Psoas muscle (tissue), 8 donors: ENCODE data around the gene LRRC2. TPM values are rescaled to one million over a fixed set of nuclear protein-coding genes. Genes with fewer than 3 reads are reported as not detected.

ENCODE experiments used
- ATAC-seq, 4 donors: fragments of 200-7000 bp; cut with Tn5 transposase; one replicate each; pipeline ENCODE4 v1.9.1; 2020; ENCODE audit warnings: moderate library complexity in 3 of 4, mild to moderate bottlenecking in 2 of 4
- DNase-seq, 2 donors: peaks; one replicate each; pipeline ENCODE4 v3.0.0-alpha.2; 2020
- H3K27ac ChIP-seq: fragments of 200-600 bp; one replicate; pipeline ENCODE4 v1.8.0; 2022
- H3K27me3 ChIP-seq, 3 donors: fragments of 200-600 bp in 1 of 3; one replicate each; pipeline versions ENCODE4 v1.6.1 to v1.8.0; 2013 to 2022; ENCODE audit warnings: low read length in 2 of 3, mild to moderate bottlenecking in 2 of 3, moderate library complexity in 1 of 3; ENCODE audit not compliant: insufficient read depth in 3 of 3
- H3K36me3 ChIP-seq, 2 donors: fragments of 200-600 bp in 1 of 2; one replicate each; pipeline versions ENCODE4 v1.6.1 to v1.8.0; 2013 to 2022; ENCODE audit warnings: low read depth in 1 of 2, mild to moderate bottlenecking in 1 of 2, moderate library complexity in 1 of 2; ENCODE audit not compliant: insufficient read depth in 1 of 2
- H3K4me1 ChIP-seq: fragments of 200-600 bp; one replicate; pipeline ENCODE4 v1.8.0; 2022
- H3K4me3 ChIP-seq: fragments of 200-600 bp; one replicate; pipeline ENCODE4 v1.8.0; 2022; ENCODE audit warnings: mild to moderate bottlenecking
- H3K9me3 ChIP-seq: fragments of 200-600 bp; one replicate; pipeline ENCODE4 v1.8.0; 2022
- WGBS, 3 donors: extraction: QIAGEN DNeasy Blood & Tissue Kit; methylation state at CpG; one replicate each; pipeline versions ENCODE4 v1.1.6 to v1.1.7; 2013; 5-methylcytosine and 5-hydroxymethylcytosine counted together
- intact Hi-C, 2 donors: fragments of 100-400 bp; cut with DNase I; formaldehyde crosslinking; loops; one replicate each; pipeline versions ENCODE4 v1.11.0 to v1.14.2; 2022
- polyA plus RNA-seq, 3 donors: library from polyadenylated mRNA; stranded (reverse); fragments of 200-250 nt; gene quantifications; one replicate each; pipeline ENCODE4 v1.2.3, GENCODE V29; 2013
- total RNA-seq, 4 donors: library from RNA; stranded (reverse); fragmentation: NEBNext Ultra II Directional in 2 of 4; extraction: Animal tissue kit (Norgen Biotek cat#: 25700) in 2 of 4; gene quantifications; one replicate each; pipeline versions ENCODE4 v1.2.1 to v1.2.4, GENCODE V29; 2021 to 2023
- TF ChIP-seq, protein P1 (sequence below): fragments of 200-600 bp; IDR thresholded peaks from one replicate; pipeline ENCODE4 v1.8.0; 2022; ENCODE audit warnings: antibody characterized with exemption
- donor health status: healthy with polysubstance abuse.
- donor health status: DM: no; HTN: no; CAD: no; lungs with moderate emphysema.
- donor health status: Bipolar disorder and iron deficiency.
- donor health status: healthy.
- donor health status: DM: yes; HTN: yes; CAD: no.
- donor health status: DM: no; HTN: no; CAD: no.
- donor health status: DM: no; HTN: no; CAD: no.
- donor health status: DM: yes; HTN: yes; CAD: no.

The LRRC2 gene
- total and polyA plus RNA-seq, 7 donors, result 8.3 to 160 (median 65.1) TPM

DNA sequence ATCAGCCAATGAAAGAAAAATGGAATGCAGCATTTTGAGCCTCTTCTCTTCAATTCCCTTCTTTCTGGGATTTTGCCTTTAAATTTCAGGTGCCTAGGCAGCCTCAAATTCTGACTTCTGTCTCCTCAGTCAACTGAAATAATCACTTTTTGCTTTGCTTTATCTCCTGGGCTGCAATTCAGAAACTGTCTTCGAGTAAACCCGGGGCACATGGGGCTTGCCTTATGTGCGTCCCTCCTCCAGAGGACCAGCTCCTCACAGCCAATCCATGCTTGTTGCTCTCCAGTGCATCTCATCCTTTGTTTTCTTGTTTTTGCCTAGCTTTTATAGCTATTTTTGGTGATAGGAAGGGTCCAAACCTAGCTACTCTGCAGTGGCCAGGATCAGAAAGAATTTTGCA is 59.6 kb downstream of the LRRC2 start:
- ATAC-seq (no peak), DNase-seq (no peak)
- Histone ChIP-seq H3K36me3 (peaks cover 0 to 14% of the 10 kb centered on the region in 2 donors), H3K4me1 (peaks cover 23% of the 10 kb centered on the region), H3K9me3 (no peaks in the 10 kb centered on the region), H3K27me3 (no peaks in the 10 kb centered on the region), H3K27ac (no peak overlapping the region), H3K4me3 (no peak overlapping the region)
- intact Hi-C loops, result no loop called here
- WGBS, 3 donors, result 41 to 63% (median 60%) methylated on average over 3 of the region's 3 CpGs
- TF ChIP-seq, protein P1, sequence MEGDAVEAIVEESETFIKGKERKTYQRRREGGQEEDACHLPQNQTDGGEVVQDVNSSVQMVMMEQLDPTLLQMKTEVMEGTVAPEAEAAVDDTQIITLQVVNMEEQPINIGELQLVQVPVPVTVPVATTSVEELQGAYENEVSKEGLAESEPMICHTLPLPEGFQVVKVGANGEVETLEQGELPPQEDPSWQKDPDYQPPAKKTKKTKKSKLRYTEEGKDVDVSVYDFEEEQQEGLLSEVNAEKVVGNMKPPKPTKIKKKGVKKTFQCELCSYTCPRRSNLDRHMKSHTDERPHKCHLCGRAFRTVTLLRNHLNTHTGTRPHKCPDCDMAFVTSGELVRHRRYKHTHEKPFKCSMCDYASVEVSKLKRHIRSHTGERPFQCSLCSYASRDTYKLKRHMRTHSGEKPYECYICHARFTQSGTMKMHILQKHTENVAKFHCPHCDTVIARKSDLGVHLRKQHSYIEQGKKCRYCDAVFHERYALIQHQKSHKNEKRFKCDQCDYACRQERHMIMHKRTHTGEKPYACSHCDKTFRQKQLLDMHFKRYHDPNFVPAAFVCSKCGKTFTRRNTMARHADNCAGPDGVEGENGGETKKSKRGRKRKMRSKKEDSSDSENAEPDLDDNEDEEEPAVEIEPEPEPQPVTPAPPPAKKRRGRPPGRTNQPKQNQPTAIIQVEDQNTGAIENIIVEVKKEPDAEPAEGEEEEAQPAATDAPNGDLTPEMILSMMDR, result no peak

GRCh38 chr3:46505953-46506352 is 60.1 kb downstream of the LRRC2 start:
- intact Hi-C loops, result no loop called here
- peak in 1 of 4 donors; percentile 18 for ATAC-seq
- H3K4me3 ChIP-seq, result no peak overlapping the region

GRCh38 chr3:46504789-46505188 is 61.3 kb downstream of the LRRC2 start:
- ATAC-seq, result no peak
- intact Hi-C loops, result loop anchor here in 1 of 2 donors (5.0 kb wide), 1 partner anchor 43 kb away; no protein-coding TSS in a partner anchor
- peaks cover 30% of the 10 kb centered on the region for H3K4me1 ChIP-seq

More at GRCh38 chr3:46505953-46506352, 60.1 kb downstream of the LRRC2 start:
- no peak overlapping the region for H3K27ac ChIP-seq
- peaks cover 0 to 8% of the 10 kb centered on the region in 2 donors for H3K36me3 ChIP-seq
- peaks cover 29% of the 10 kb centered on the region for H3K4me1 ChIP-seq
- H3K27me3 ChIP-seq, result no peaks in the 10 kb centered on the region
- WGBS, 3 donors, result 73 to 83% (median 74%) methylated on average over 9 to 10 of the region's 10 CpGs
- H3K9me3 ChIP-seq, result no peaks in the 10 kb centered on the region
- DNase-seq, result no peak
- TF ChIP-seq, protein P1, result no peak

DNA sequence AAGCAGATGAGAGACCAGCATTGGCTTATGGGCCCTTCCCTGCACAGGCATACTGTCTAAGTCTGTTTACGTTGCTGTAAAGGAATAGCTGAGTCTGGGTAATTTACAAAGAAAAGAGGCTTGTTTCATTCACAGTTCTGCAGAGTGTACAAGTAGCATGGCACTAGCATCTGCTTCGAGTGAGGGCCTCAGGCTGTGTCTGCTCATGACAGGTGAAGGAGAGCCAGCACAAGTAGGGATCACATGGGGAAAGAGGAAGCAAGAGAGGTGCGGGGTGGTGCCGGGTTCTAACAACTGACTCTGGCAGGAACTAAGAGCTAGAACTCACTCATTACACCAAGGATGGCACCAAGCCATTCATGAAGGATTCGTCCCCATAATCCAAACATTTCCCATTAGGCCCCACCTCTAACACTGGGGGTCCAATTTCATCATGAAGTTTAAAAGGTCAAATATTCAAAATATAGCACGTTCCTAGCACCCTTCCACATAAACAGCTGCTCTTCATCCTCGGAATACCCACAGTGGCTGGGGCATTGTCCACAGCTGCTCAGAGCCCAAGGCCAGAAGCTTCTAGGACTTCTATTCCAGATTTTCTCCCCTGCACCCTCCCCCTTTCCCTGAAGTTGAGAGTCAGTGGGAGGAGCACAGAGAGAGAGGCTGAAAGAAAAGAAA is 62.8 kb downstream of the LRRC2 start:
- no peaks in the 10 kb centered on the region for H3K27me3 ChIP-seq
- no peaks in the 10 kb centered on the region for H3K9me3 ChIP-seq
- H3K4me1 ChIP-seq, result peaks cover 30% of the 10 kb centered on the region
- WGBS, 3 donors, result 35 to 47% (median 41%) methylated on average over 7 of the region's 7 CpGs
- peak overlapping the region; percentile 65 for H3K27ac ChIP-seq
- H3K4me3 ChIP-seq, result no peak overlapping the region
- intact Hi-C loops, result loop anchor here in 1 of 2 donors (5.0 kb wide), 1 partner anchor 44 kb away; no protein-coding TSS in a partner anchor
- TF ChIP-seq, protein P1, result no peak
- no peaks in the 10 kb centered on the region for H3K36me3 ChIP-seq
- DNase-seq (no peak), ATAC-seq (peak; percentile 7 to 34 (median 27))

More at GRCh38 chr3:46504789-46505188, 61.3 kb downstream of the LRRC2 start:
- no peak overlapping the region for H3K27ac ChIP-seq
- no peaks in the 10 kb centered on the region for H3K27me3 ChIP-seq
- no peaks in the 10 kb centered on the region for H3K9me3 ChIP-seq
- H3K4me3 ChIP-seq, result no peak overlapping the region
- 63 to 79% (median 71%) methylated on average over 5 of the region's 5 CpGs for WGBS, 3 donors
- TF ChIP-seq, protein P1, result no peak
- no peaks in the 10 kb centered on the region for H3K36me3 ChIP-seq
- no peak for DNase-seq
